ENCODE measurements around the gene HOXB5. TPM values are rescaled to one million over a fixed set of nuclear protein-coding genes. Genes with fewer than 3 reads are reported as not detected.

Gene HOXB5
- total RNA-seq, 1 experiment from 2014 or later, result not detected

GRCh38 chr17:48544349-48545021 lies 49.1 kb downstream of the HOXB5 start:
- TF ChIP-seq CTCF (conservative IDR thresholded peaks at IDR 0.05), result no peak
- Mint-ChIP-seq H3K4me3 (peak overlapping the region in 1 of 2 experiments; percentile 59; a peak in 1 of 5 replicates), H3K4me1 (peaks cover 34 to 65% of the 10 kb centered on the region in 2 experiments), H3K36me3 (ENCODE audit: insufficient read depth in 1 of 3, low read depth in 3 of 3) (no peaks in the 10 kb centered on the region; a peak in 1 of 7 replicates), H3K9me3 (peaks cover 1 to 18% of the 10 kb centered on the region in 2 experiments; a peak in 3 of 5 replicates), H3K27me3 (ENCODE audit: low read depth) (peaks cover 99% of the 10 kb centered on the region), H3K27ac (no peak overlapping the region)
- H2BK5ac ChIP-seq (ENCODE audit: insufficient read length, low read length), result no peak overlapping the region
- no CpG with 5 or more reads among the region's 38 CpGs for WGBS (ENCODE audit: extremely low coverage, insufficient read length, low lambda C conversion rate)
- no peak overlapping the region for H3T11ph ChIP-seq (ENCODE audit: low read length)
- H3K14ac ChIP-seq (ENCODE audit: insufficient read depth, low read length), result no peak overlapping the region
- no peak overlapping the region for H2BK15ac ChIP-seq (ENCODE audit: low read depth, low read length)
- no peaks in the 10 kb centered on the region for H3K79me1 ChIP-seq (ENCODE audit: insufficient read depth, low read depth, low read length, poor library complexity, severe bottlenecking)
- H3K4ac ChIP-seq (ENCODE audit: low read depth, low read length), result no peak overlapping the region
- peaks cover 6% of the 10 kb centered on the region for H3K23me2 ChIP-seq (ENCODE audit: insufficient read length, low read depth, low read length, poor library complexity, severe bottlenecking)
- no peak overlapping the region for H2AFZ ChIP-seq (ENCODE audit: low read length)
- H2BK12ac ChIP-seq (ENCODE audit: insufficient read length, low read depth, low read length), result no peak overlapping the region
- DNase-seq, result peak; percentile 79
- H3K56ac ChIP-seq (ENCODE audit: insufficient read length, low read depth, low read length), result no peak overlapping the region
- no peak overlapping the region for H3K27ac ChIP-seq (ENCODE audit: insufficient read length, low read depth, low read length)
- no peaks in the 10 kb centered on the region for H3K9me3 ChIP-seq (ENCODE audit: control insufficient read depth, low read depth, low read length)
- H3K27me3 ChIP-seq (ENCODE audit: insufficient read depth, low read length), result peaks cover 90% of the 10 kb centered on the region
- H2BK20ac ChIP-seq (ENCODE audit: low read depth, low read length, poor library complexity, severe bottlenecking), result no peak overlapping the region
- no peak overlapping the region for H2BK120ac ChIP-seq (ENCODE audit: low read depth, low read length, poor library complexity, severe bottlenecking)
- no peaks in the 10 kb centered on the region for H3K79me2 ChIP-seq (ENCODE audit: insufficient read depth, low read length)
- H3K23ac ChIP-seq (ENCODE audit: insufficient read length, low read depth, low read length), result no peak overlapping the region
- H2AK5ac ChIP-seq (ENCODE audit: insufficient read length, low read length), result no peak overlapping the region
- H3K18ac ChIP-seq (ENCODE audit: insufficient read length, low read depth, low read length), result no peak overlapping the region
- no peak overlapping the region for H4K91ac ChIP-seq (ENCODE audit: insufficient read length, low read depth, low read length)
- no peak overlapping the region for H4K8ac ChIP-seq (replicated peaks; ENCODE audit: insufficient read length, low read depth, low read length)
- H3K4me1 ChIP-seq (ENCODE audit: insufficient read depth, low read length), result peaks cover 3% of the 10 kb centered on the region; the same call in 1 of the 2 replicates
- H4K20me1 ChIP-seq (ENCODE audit: control insufficient read depth, insufficient read depth, insufficient read length), result no peaks in the 10 kb centered on the region
- peak overlapping the region; percentile 30 for H3K4me2 ChIP-seq (ENCODE audit: insufficient read depth, insufficient read length, low read length)
- no peak overlapping the region for H3K9ac ChIP-seq (ENCODE audit: extremely low read depth, insufficient read length, low read length)
- no peak overlapping the region for H4K5ac ChIP-seq (ENCODE audit: insufficient read length, low read depth, low read length)
